ENCODE data around the gene SGIP1.
"Not testable (repeated sequence)": the region's sequence is repeated elsewhere in the genome, so short reads cannot be mapped to it uniquely, and the experiment has no call there.

The SGIP1 gene

GRCh38 chr1:66686406-66686805 is 152.5 kb downstream of the SGIP1 start:
- DNase-seq = no peak

- DNase-seq = no peak
These were observed 153.4 kb downstream of the SGIP1 start for GRCh38 chr1:66687358-66687757.

DNA sequence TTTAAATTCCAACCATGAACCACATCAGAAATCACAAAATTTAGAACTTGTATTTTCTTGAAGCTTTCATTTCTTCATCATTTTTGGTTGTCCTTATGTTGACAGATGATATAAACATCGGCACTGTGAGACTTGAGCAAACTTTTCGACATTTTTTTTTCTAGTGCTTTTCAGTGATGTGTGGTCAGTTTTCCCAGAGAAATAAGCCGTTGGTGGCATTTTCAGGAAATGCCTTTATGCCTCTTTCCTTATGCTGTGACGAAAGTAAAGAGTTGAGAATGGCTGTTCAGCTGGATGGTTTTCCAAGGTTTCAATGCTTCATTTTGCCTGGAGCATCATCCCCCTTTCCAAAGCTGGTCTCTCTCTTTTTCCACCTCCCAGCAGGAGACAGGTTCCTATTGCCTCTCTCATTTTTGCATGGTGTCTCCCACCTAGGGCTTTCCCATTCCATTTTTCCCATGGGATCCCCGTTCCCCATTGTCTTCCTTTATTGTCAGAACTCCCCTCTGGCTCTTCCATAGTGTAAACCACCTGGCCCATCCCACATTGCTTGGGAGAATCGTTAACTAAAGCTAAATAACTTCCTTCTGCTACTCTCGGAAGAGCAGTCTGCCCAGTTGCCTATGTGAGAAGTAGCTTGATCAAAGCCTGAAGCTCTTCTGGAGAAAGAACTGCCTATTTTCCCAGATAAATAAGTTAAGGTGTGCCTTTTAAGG is 156.9 kb downstream of the SGIP1 start:
- DNase-seq = no peak

DNA sequence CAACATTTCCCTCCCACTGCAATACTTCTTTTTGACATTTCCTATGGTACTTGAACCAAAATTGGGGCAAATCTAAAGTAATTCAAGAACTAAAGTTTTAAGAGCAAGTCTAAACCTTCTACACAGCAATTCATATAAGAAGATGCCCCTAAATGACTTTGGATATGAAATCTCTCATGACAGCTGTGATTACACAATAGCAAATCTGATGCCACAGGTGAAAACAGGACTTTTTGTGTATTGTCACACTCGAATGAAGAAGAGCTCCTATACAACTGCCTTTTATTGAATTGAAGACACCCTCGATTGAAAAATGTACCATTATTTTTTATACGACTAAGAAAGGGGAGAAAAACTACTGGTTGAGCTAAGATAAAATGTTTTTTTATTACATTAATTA is 158.7 kb downstream of the SGIP1 start:
- no peak for DNase-seq

- no peak for DNase-seq
These were observed 159.9 kb downstream of the SGIP1 start for GRCh38 chr1:66693856-66694255.

DNA sequence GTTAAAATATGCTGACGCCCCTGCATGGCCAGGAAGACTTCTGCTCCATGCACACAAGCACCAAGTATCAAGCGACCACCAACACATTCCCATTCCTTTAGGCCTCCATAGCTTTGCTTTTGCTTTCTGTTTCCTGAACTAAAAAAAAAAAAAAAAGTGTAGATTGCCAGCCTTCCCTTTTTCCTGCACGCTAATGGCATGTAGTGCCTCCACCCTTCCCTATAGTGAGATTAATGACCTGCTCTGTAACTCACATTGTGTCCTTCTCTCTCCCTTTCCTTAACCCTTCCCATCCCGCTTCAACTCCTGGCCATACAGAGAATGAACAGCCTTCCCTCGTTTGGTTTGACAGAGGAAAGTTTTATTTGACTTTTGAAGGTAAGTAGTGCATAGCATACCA is 161.2 kb downstream of the SGIP1 start:
- no peak for DNase-seq

DNA sequence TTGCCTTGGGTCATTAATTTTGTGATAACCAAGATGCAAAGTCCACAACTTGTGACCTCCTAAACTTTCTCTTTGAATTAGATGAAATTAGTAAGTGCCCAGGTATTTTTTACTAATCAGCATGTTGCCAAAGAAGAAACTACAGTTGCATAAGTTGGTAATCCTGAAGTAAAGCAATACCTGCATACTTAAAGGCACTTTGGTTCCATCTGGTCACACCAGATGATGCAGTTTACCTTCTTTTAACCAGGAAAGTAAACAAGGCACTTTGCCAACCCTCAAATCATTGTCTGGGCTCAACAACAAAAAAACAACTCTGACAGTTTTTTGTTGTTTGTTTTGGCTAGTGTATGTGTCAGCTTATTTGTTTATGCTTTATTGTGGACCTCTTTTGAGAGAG is 162.8 kb downstream of the SGIP1 start:
- no peak for DNase-seq

GRCh38 chr1:66699213-66699612 is 165.3 kb downstream of the SGIP1 start:
- no peak for DNase-seq

DNA sequence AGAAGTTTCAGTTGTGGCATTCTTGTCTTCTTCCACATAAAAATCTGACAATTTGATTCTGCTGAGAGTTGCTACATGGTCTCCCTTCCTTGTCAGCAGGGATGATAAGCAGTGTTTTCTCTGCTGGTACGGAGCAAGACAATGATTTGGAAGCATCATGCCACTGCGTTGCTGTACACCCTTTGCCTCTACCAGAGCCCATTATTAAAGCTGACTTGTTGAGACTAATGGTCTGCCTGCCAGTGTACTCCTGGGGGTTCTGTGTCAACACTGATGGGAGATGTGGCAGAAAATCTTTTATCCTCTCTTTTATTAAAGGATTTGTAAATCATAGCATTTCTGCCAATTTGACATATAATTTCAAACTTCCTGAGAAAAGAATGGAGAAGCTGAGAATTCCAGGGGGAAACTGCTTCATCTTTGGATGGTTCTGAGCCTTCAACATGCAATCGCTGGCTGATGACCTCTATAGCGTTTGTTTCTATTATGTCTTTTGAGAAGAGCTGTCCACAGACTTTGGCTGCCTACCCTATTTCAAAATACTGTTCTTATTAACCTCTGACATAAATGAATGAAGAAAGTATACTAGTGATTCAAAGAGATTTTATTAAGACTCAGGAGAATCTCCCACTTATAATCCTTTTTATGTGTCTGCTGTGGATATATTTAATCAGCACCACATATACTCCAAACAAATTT is 170.4 kb downstream of the SGIP1 start:
- DNase-seq = no peak

DNA sequence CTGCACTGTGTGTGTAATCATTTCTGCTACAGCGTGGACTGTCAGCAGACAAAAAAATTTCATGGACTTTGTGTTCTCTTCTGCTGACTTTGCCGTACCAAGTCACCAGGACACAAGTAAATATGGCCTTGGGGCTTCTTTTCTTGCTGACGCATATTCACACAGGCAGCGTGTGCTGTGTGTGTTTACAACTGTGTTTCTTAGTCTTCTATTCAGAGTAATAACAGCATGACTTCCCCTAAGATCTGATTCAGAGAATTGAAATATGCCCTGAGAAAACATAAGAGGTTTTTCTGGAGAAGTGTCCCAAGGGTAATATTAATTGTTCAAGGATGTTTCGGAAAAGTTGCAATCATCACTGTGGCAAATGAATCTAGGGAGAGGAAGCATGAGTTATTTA is 171.2 kb downstream of the SGIP1 start:
- DNase-seq = no peak

- no peak for DNase-seq
These were observed 177.5 kb downstream of the SGIP1 start for GRCh38 chr1:66711420-66711819.

DNA sequence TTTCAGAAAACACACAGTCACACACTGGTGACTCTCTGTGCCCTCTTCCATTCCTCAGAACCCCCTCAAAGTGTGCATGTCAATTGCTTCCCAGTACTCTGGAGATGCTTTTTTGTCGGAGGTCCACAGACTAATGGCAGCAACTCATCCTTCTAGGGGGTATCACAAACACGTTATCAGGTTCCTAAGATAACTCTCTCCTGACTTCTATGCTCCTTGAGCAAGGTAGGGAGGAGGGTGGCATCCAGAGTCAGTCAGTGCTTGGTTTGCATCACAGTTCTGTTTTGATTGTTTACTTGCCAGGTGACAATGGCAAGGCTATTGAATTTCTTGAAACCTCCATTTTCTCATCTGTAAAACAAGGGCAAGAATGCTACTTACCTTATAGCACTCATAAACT is 178.9 kb downstream of the SGIP1 start:
- no peak for DNase-seq

DNA sequence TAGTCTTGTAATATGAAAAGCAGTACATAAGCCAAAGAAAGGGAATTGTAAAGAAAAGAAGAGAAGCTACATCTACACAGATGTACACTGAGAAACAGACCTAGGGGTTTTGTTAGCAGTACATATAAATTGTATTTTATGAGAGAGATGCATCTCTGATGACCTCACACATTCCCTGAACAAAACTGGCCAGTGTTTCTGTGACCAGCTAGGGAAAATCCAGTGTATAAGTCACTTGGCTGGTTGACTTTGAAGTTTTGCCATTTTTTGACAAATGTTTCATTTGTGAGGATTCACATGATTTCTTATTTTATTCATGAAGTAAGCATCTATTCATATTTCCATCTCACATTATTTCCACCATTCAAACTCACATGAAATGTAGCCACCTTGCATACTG is 190.0 kb downstream of the SGIP1 start:
- no peak for DNase-seq

GRCh38 chr1:66725885-66726665 is 192.1 kb downstream of the SGIP1 start:
- DNase-seq = peak; percentile 51

DNA sequence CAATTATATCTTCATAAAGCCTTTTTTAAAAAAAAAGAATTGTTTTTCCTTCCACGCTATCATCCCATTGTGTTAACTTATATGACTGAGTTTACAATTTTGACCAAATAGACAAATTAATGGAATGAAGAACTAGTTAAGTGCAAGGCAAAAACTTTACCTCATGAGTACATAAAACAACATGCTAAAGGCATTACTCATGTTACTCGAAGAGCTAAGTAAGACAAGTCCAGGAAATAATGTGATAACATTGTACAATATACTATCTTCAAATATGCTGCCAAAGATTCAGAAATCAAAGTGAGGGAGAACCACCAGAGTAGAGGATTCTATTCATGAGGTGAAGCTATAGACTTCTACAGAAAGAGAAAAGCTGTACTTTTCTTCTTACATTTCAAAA is 194.1 kb downstream of the SGIP1 start:
- no peak for DNase-seq

- DNase-seq = not testable (repeated sequence)
These were observed 194.8 kb downstream of the SGIP1 start for GRCh38 chr1:66728716-66729115.

- DNase-seq = peak; percentile 16
These were observed 195.2 kb downstream of the SGIP1 start for GRCh38 chr1:66729119-66729518.

GRCh38 chr1:66729523-66729922 is 195.6 kb downstream of the SGIP1 start:
- DNase-seq = no peak

DNA sequence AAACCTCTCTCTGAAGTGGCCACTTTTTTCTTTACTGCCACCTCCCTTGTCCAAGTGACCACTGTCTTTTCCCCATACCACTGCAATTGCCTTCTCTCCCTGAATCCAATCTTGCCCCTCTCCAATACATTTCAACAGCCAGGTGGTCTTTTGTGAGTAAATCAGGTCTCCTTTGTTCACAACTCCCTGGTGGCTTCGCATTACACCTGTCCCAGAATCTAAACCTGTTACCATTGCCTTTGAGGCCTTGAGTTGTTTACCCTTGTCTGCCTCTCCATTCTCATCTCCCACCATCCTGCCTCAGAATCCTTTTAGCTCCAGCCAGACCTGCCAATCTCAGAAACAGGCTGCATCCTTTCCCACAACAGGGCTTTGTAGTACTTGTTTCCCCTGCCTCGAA is 196.5 kb downstream of the SGIP1 start:
- DNase-seq = no peak

DNA sequence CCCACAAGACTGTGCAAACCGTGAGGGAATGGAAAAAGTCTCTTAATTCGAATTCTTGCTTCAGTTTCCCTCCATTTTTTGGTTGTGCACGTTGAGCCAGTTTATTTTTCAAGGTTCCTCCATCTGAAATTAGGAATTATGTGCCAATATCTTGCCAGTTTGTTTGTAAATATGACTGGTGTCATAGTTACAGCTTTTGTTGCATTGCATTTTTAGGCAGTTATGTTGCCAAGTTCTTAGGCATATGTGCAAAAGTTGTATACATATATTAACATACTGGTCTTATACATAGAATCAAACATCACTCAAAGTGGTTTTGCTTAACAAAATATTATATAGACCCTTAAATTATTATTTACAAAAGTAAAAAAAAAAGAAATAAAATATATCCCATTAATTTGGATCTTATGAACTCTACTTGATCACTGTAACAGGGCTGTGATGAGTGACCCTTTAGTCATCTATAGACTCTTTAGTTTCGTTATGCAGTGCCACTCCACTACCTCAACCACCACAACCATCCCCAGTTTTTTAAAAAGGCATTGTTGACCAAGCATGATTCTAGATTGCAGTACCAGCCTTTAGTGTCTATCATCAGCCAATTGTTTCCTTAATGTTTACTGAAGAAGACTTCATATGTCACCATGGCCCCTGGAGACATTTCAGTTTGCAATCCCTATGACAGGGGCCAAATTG is 197.4 kb downstream of the SGIP1 start:
- DNase-seq = no peak

DNA sequence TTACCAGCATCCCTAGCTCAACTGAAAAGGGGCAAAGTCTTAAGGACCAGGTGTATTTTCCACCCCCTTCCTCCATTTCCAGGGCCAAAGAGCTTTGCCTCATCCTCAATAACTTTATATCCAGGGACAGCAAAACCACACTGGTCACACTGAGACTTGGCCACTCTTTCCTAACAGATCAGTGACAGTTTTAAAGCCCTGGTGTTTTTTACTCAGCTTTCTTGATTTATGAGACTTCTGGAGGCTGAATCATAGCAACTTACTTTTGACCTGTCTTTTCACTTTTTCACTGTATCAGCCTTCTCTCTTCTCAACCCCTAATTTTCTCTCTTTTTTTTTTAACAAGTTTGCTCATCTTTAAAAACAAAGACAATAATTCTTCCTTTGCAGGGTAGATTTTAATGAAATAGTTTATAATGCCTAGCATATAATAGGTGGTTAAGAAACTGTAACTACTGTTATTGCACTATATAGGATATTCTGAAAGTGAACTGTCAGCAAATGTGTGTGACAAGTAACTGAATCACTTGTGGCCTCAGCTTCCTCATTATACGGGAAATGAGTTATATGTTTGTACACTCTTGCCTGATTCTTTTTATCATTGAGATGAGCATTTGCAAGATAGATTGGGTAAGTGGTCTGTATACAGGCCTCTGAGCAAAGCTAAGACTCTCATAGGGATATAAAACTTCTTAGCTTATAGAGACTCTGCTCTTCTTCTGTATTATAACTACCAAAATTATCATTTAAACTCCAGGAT is 198.6 kb downstream of the SGIP1 start:
- no peak for DNase-seq

- DNase-seq = no peak
These were observed 199.5 kb downstream of the SGIP1 start for GRCh38 chr1:66733348-66734017.
